ENCODE measurements around the gene SUSD5.
"Not testable (repeated sequence)": the region's sequence is repeated elsewhere in the genome, so short reads cannot be mapped to it uniquely, and the experiment has no call there.

DNA sequence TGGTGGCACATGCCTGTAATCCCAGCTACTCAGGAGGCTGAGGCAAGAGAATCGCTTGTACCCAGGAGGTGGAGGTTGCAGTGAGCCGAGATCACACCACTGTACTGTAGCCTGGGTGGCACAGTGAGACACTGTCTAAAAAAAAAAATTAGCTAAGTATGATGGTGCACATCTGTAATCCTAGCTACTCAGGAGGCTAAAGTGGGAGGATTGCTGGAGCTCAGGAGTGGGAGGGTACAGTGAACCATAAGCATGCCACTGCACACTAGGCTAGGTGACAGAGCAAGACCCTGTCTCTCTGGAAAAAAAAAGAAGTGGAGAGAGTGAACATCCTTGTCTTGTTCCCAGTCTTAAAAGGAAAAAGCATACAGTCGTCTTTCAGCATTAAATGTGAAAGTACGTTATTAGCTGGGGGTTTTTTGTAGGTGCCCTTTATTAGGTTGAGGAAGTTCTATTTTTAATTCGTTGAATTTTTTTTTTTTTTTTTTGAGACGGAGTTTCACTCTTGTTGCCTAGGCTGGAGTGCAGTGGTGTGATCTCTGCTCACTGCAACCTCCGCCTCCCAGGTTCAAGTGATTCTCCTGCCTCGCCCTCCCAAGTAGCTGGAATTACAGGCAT, 79.5 kb downstream of the SUSD5 start:
- TF ChIP-seq EZH2 (optimal IDR thresholded peaks at IDR 0.05; ENCODE audit: low read depth, low read length); EZH2phosphoT487 (IDR thresholded peaks at IDR 0.05; ENCODE audit: low read length): not testable (repeated sequence)
- TF ChIP-seq, protein P1, sequence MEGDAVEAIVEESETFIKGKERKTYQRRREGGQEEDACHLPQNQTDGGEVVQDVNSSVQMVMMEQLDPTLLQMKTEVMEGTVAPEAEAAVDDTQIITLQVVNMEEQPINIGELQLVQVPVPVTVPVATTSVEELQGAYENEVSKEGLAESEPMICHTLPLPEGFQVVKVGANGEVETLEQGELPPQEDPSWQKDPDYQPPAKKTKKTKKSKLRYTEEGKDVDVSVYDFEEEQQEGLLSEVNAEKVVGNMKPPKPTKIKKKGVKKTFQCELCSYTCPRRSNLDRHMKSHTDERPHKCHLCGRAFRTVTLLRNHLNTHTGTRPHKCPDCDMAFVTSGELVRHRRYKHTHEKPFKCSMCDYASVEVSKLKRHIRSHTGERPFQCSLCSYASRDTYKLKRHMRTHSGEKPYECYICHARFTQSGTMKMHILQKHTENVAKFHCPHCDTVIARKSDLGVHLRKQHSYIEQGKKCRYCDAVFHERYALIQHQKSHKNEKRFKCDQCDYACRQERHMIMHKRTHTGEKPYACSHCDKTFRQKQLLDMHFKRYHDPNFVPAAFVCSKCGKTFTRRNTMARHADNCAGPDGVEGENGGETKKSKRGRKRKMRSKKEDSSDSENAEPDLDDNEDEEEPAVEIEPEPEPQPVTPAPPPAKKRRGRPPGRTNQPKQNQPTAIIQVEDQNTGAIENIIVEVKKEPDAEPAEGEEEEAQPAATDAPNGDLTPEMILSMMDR (IDR thresholded peaks at IDR 0.05; ENCODE audit: low read length): not testable (repeated sequence)

All from MM.1S (cell line).